Measurements from ENCODE around the gene PC.

The PC gene

DNA sequence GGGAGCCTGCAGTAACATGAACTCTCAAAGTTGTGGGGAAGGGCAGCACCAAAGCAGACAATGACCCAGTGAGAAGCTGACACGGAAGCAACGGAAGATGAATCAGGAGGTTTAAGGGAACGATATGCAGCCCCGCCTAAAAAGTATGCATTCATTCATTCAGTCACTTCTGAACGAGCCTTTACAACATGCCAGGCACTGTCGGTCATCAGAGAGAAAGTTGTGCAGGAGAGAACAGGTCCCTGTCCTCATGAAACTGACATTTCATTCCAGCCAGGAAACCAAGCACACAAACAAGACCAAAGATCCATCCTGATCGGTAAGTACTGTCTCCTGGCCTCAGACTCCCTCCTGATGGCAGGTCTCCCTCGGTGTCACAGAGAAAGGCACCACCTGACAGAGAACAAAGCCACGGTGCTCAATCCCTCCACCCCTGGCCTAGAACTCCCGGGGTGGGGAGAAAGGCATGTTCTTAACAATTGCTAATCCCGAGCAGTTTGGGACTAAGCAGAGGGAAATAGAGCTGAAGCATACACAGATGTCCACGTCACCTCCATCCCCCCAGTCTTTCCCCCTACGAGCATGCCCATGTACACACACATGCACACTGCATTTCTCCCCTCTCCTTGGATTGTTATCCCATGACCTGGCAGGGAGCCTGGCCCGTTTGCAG lies 52.0 kb downstream of the PC start:
- peak; percentile 29 for DNase-seq (ENCODE audit: low read depth)
- no peak overlapping the region for H3K4me3 ChIP-seq (replicated peaks; ENCODE audit: low read depth, low read length)
- TF ChIP-seq CTCF (IDR thresholded peaks at IDR 0.05; ENCODE audit: low read length, missing control alignments): no peak

- no peak for TF ChIP-seq CTCF (IDR thresholded peaks at IDR 0.05; ENCODE audit: low read length, missing control alignments)
- DNase-seq (ENCODE audit: low read depth): no peak
- no peak overlapping the region for H3K4me3 ChIP-seq (replicated peaks; ENCODE audit: low read depth, low read length)
Observed at GRCh38 chr11:66905631-66906030, 52.6 kb downstream of the PC start.

DNA sequence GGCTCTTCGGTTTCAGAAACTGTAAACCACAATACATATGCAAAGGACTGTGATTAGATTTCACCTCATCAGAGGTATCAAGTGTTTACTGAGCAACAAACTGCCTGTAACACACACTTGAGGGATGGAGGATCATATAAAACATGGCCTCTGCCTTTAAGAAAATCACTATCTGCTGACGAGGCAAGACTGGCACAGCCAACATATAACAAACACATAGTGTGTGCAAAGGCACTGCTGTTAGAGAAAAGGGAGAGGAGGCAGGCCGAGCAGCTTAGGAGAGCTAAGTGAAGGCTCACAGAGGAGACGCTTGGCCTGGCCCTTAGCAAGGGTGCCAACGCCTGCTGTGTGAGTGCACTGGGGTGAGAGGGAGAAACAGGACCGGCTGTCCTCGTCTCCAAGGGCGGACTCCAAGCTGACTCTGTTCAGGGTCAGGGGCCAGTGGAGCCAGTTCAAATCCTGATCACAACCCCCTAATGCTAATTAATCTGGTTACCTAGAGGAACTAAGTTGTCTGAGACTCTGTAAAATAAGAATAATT lies 53.1 kb downstream of the PC start:
- no peak for TF ChIP-seq CTCF (IDR thresholded peaks at IDR 0.05; ENCODE audit: low read length, missing control alignments)
- DNase-seq (ENCODE audit: low read depth): no peak
- no peak overlapping the region for H3K4me3 ChIP-seq (replicated peaks; ENCODE audit: low read depth, low read length)

DNA sequence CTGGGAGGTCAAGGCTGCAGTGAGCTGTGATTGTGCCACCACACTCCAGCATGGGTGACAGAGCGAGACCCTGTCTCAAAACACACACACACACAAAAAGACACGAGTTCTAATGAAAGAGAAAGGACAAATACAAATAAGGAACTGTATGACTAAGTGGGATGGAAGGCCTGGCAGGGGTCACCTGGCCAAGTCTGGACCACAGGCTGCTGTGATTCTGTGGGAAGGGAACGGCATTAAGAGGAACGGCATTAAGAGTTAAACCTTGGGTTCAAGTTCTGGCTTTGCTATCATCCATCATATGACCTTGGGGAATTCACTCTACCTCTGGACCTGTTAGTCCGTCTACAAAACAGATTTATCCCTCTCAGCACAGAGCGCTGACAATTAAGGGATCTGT lies 53.6 kb downstream of the PC start:
- TF ChIP-seq CTCF (IDR thresholded peaks at IDR 0.05; ENCODE audit: low read length, missing control alignments): no peak
- H3K4me3 ChIP-seq (replicated peaks; ENCODE audit: low read depth, low read length): no peak overlapping the region
- DNase-seq (ENCODE audit: low read depth): no peak

DNA sequence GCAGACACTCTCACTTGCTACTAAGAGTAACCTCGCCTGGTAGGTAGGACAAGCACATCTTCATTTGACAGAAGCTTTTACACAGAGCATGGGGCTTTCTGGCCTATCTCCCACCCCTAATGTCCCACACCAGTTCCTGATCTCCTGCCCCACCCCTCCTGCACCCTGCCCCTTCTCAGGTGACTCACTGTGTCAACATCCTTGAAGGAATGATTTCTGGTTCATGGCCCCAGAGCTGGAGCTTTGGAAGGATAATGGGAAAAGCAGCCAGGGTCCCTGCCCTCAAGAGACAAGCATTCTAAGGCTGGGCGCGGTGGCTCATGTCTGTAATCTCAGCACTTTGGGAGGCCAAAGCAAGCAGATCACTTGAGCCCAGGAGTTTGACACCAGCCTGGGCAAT lies 54.1 kb downstream of the PC start:
- no peak for TF ChIP-seq CTCF (IDR thresholded peaks at IDR 0.05; ENCODE audit: low read length, missing control alignments)
- no peak for DNase-seq (ENCODE audit: low read depth)
- no peak overlapping the region for H3K4me3 ChIP-seq (replicated peaks; ENCODE audit: low read depth, low read length)

GRCh38 chr11:66902486-66903177 lies 55.6 kb downstream of the PC start:
- no peak for DNase-seq (ENCODE audit: low read depth)
- no peak overlapping the region for H3K4me3 ChIP-seq (replicated peaks; ENCODE audit: low read depth, low read length)
- TF ChIP-seq CTCF (IDR thresholded peaks at IDR 0.05; ENCODE audit: low read length, missing control alignments): no peak

All from fibroblast of pulmonary artery (primary cell).